PC-9 (cell line): ENCODE measurements around the gene MOCS3. TPM values are rescaled to one million over a fixed set of nuclear protein-coding genes. Genes with fewer than 3 reads are reported as not detected.

Experiments
- BruUV-seq: library from RNA; stranded (reverse); fragments of 400-500 nt; replicated peaks from 2 replicates; lab custom pipeline; 2021; lab: Mats Ljungman, UMichigan
- CTCF ChIA-PET: fragments of 300-600 bp; sonication (Branson Sonifier 250); formaldehyde crosslinking; loops from one replicate; lab custom pipeline; 2022; ENCODE audit warnings: antibody characterized with exemption; lab: Charles Lee
- POLR2A ChIA-PET: fragments of 300-600 bp; sonication (Branson Sonifier 250); formaldehyde crosslinking; loops from one replicate; lab custom pipeline; 2022; ENCODE audit warnings: antibody characterized with exemption; ENCODE audit not compliant: unreplicated experiment; lab: Charles Lee
- DNase-seq, 2 experiments: peaks; one replicate each; pipeline versions ENCODE4 v3.0.0 to v3.0.0-alpha.2; 2015 to 2022; ENCODE audit warnings: mixed read lengths in 1 of 2
- H2AFZ ChIP-seq: fragments of 200-600 bp; sonication (generic); 2 replicates; pipeline ENCODE4 v1.8.1; 2017; ENCODE audit warnings: antibody characterized with exemption
- H3F3A ChIP-seq: fragments of 200-600 bp; sonication (generic); 2 replicates; pipeline ENCODE4 v1.8.1; 2017; ENCODE audit warnings: antibody characterized with exemption, mild to moderate bottlenecking, low read depth; ENCODE audit not compliant: insufficient read depth
- H3K27ac ChIP-seq: fragments of 200-600 bp; sonication (generic); 2 replicates; pipeline ENCODE4 v1.6.1; 2016; ENCODE audit warnings: mixed run types
- H3K27me3 ChIP-seq: fragments of 200-600 bp; sonication (generic); 2 replicates; pipeline ENCODE4 v1.6.1; 2016; ENCODE audit warnings: low read depth, mixed run types; ENCODE audit not compliant: insufficient read depth
- H3K36me3 ChIP-seq: fragments of 200-600 bp; sonication (generic); 2 replicates; pipeline ENCODE4 v1.6.1; 2016; ENCODE audit warnings: low read depth, mixed run types
- H3K4me1 ChIP-seq: fragments of 200-600 bp; sonication (generic); replicated peaks from 2 replicates; pipeline ENCODE4 v1.6.1; 2016; ENCODE audit warnings: mixed run types; ENCODE audit not compliant: insufficient read depth
- H3K4me2 ChIP-seq: fragments of 200-600 bp; sonication (generic); 2 replicates; pipeline ENCODE4 v1.6.1; 2017; ENCODE audit warnings: mixed run types
- H3K4me3 ChIP-seq: fragments of 200-600 bp; sonication (generic); 2 replicates; pipeline ENCODE4 v1.6.1; 2016; ENCODE audit warnings: mixed run types
- H3K79me2 ChIP-seq: fragments of 200-600 bp; sonication (generic); 2 replicates; pipeline ENCODE4 v1.6.1; 2017; ENCODE audit warnings: low read depth, mixed run types
- H3K9me2 ChIP-seq: fragments of 200-600 bp; sonication (generic); 2 replicates; pipeline ENCODE4 v1.8.1; 2017; ENCODE audit warnings: mild to moderate bottlenecking; ENCODE audit not compliant: insufficient read depth
- H3K9me3 ChIP-seq: fragments of 200-600 bp; sonication (generic); 2 replicates; pipeline ENCODE4 v1.8.1; 2016; ENCODE audit warnings: low read depth; ENCODE audit not compliant: insufficient read depth
- H4K20me1 ChIP-seq: fragments of 200-600 bp; sonication (generic); 2 replicates; pipeline ENCODE4 v1.8.1; 2017; ENCODE audit not compliant: insufficient read depth
- EZH2 ChIP-seq: fragments of 200-600 bp; sonication (generic); IDR thresholded peaks from 2 replicates; pipeline ENCODE4 v1.8.0; 2017; ENCODE audit warnings: antibody characterized with exemption, low read depth
- intact Hi-C: fragments of 100-400 bp; cut with micrococcal nuclease; formaldehyde crosslinking; loops from one replicate; pipeline ENCODE4 v1.10.0; 2022; ENCODE audit not compliant: unreplicated experiment
- total RNA-seq: library from RNA; stranded (reverse); gene quantifications from 2 replicates; pipeline ENCODE4 v1.2.3, GENCODE V29; 2021
- TF ChIP-seq, protein P1 (sequence below): fragments of 200-600 bp; sonication (generic); conservative IDR thresholded peaks from 2 replicates; pipeline ENCODE4 v1.6.1; 2017; ENCODE audit warnings: mixed run types, antibody characterized with exemption, mild to moderate bottlenecking, moderate library complexity

Gene MOCS3
- total RNA-seq, 1 experiment from 2014 or later, result 4.8 TPM

DNA sequence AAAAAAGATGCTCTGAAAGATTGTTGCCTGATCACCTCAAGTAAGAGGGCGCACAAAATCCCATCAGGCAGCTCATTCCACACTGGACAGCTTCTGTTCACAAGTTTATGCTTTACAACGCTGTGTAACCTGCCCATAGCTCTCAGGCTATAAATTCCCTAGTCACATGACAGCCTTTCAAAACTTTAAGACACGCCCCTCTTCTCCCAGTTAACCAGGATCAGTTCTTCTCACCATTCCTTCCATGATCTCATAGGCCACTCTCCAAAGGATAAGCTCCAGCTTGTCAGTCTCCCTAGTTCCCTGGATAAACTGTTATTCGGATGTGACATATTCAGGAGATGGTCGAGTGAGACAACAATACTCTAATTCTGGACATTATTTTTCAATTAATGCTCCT lies 42.4 kb upstream of the MOCS3 start:
- H3K4me1 ChIP-seq, result no peaks in the 10 kb centered on the region
- peaks cover 27% of the 10 kb centered on the region for H3K36me3 ChIP-seq
- peaks cover 9% of the 10 kb centered on the region for H3F3A ChIP-seq
- H3K9me2 ChIP-seq, result no peaks in the 10 kb centered on the region
- POLR2A ChIA-PET, result no interaction called here
- no peak overlapping the region for H3K27ac ChIP-seq
- no peaks in the 10 kb centered on the region for H3K27me3 ChIP-seq
- intact Hi-C loops, result no loop called here
- no peak overlapping the region for H2AFZ ChIP-seq
- H3K4me2 ChIP-seq, result no peak overlapping the region
- no peak overlapping the region for H3K4me3 ChIP-seq
- no peak for DNase-seq
- H3K79me2 ChIP-seq, result peaks cover 99% of the 10 kb centered on the region
- CTCF ChIA-PET, result no interaction called here
- TF ChIP-seq EZH2, result no peak
- TF ChIP-seq, protein P1, sequence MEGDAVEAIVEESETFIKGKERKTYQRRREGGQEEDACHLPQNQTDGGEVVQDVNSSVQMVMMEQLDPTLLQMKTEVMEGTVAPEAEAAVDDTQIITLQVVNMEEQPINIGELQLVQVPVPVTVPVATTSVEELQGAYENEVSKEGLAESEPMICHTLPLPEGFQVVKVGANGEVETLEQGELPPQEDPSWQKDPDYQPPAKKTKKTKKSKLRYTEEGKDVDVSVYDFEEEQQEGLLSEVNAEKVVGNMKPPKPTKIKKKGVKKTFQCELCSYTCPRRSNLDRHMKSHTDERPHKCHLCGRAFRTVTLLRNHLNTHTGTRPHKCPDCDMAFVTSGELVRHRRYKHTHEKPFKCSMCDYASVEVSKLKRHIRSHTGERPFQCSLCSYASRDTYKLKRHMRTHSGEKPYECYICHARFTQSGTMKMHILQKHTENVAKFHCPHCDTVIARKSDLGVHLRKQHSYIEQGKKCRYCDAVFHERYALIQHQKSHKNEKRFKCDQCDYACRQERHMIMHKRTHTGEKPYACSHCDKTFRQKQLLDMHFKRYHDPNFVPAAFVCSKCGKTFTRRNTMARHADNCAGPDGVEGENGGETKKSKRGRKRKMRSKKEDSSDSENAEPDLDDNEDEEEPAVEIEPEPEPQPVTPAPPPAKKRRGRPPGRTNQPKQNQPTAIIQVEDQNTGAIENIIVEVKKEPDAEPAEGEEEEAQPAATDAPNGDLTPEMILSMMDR, result no peak
- peaks cover 99% of the 10 kb centered on the region for H4K20me1 ChIP-seq
- no peaks in the 10 kb centered on the region for H3K9me3 ChIP-seq
- no TSS peak for BruUV-seq

GRCh38 chr20:50916934-50917333 lies 41.7 kb upstream of the MOCS3 start:
- Histone ChIP-seq H3K4me3 (no peak overlapping the region), H3F3A (peaks cover 12% of the 10 kb centered on the region), H3K36me3 (peaks cover 30% of the 10 kb centered on the region), H3K4me2 (no peak overlapping the region), H4K20me1 (peaks cover 99% of the 10 kb centered on the region), H3K27me3 (no peaks in the 10 kb centered on the region), H3K79me2 (peaks cover 99% of the 10 kb centered on the region), H3K9me2 (no peaks in the 10 kb centered on the region), H3K9me3 (no peaks in the 10 kb centered on the region), H2AFZ (no peak overlapping the region), H3K4me1 (no peaks in the 10 kb centered on the region), H3K27ac (no peak overlapping the region)
- ChIA-PET POLR2A (no interaction called here), CTCF (no interaction called here)
- intact Hi-C loops, result no loop called here
- DNase-seq, result no peak
- BruUV-seq, result no TSS peak
- TF ChIP-seq, protein P1, result no peak
- TF ChIP-seq EZH2, result no peak

- H2AFZ ChIP-seq, result no peak overlapping the region
- H3K9me2 ChIP-seq, result no peaks in the 10 kb centered on the region
- peaks cover 99% of the 10 kb centered on the region for H4K20me1 ChIP-seq
- no peak for TF ChIP-seq EZH2
- TF ChIP-seq, protein P1, result no peak
- no peaks in the 10 kb centered on the region for H3K4me1 ChIP-seq
- DNase-seq, result no peak
- H3K4me3 ChIP-seq, result no peak overlapping the region
- ChIA-PET POLR2A (no interaction called here), CTCF (interaction anchor here (0.6 kb wide), 1 partner anchor 125 kb away, joined by 18 read pairs; no protein-coding TSS in a partner anchor)
- H3K4me2 ChIP-seq, result no peak overlapping the region
- H3K79me2 ChIP-seq, result peaks cover 99% of the 10 kb centered on the region
- no peak overlapping the region for H3K27ac ChIP-seq
- H3K36me3 ChIP-seq, result peaks cover 24% of the 10 kb centered on the region
- no peaks in the 10 kb centered on the region for H3K9me3 ChIP-seq
- H3F3A ChIP-seq, result peaks cover 6% of the 10 kb centered on the region
- no TSS peak for BruUV-seq
- no peaks in the 10 kb centered on the region for H3K27me3 ChIP-seq
- intact Hi-C loops, result no loop called here
Measured at GRCh38 chr20:50918403-50918802, 40.2 kb upstream of the MOCS3 start.
